KBM-7 (cell line): Measurements from ENCODE around the gene HECW1.
A peak's percentile ranks its signal among the peaks of the same experiment; 100 is the strongest.
"Not testable (repeated sequence)": the region's sequence is repeated elsewhere in the genome, so short reads cannot be mapped to it uniquely, and the experiment has no call there.

Experiments
- DNase-seq: peaks from one replicate; pipeline ENCODE4 v3.0.0-alpha.2; 2015
- in situ Hi-C: fragments of 300-500 bp; cut with MboI; formaldehyde crosslinking; loops from 2 replicates; pipeline ENCODE4 v1.14.3; 2020; ENCODE audit warnings: low sequenced_read_pairs, low pct_unique_long_range_greater_than_20kb, mixed read lengths

The HECW1 gene

GRCh38 chr7:43317075-43317474 lies 204.6 kb downstream of the HECW1 start:
- in situ Hi-C loops = no loop called here
- no peak for DNase-seq

DNA sequence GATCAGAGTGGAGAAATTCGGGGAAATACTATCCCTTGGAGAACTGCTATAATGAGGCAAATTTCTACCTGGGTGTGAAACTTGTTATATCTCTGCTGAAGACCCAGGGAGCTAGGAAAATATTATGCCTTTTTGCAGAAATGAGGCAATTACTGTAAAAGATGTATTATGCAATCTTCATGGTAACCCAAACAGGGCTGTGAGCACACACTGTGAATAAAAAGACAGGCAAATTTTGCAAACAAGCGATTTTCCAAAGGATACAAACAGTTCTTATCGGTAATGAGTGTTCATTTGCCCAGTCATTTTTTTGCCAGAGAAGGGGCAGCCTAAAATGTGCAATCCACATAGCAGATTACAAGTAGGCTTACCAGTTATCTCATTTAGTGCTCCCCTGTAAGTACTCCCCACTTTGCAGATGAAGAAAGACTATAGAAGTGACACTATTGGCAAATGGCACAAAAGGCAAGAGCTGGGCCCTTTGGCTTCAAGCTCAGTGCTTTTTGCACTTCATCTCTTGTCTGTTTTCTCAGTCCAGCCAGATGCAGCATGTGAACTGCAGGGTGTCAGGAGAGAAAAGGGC lies 205.8 kb downstream of the HECW1 start:
- no peak for DNase-seq
- in situ Hi-C loops = no loop called here

DNA sequence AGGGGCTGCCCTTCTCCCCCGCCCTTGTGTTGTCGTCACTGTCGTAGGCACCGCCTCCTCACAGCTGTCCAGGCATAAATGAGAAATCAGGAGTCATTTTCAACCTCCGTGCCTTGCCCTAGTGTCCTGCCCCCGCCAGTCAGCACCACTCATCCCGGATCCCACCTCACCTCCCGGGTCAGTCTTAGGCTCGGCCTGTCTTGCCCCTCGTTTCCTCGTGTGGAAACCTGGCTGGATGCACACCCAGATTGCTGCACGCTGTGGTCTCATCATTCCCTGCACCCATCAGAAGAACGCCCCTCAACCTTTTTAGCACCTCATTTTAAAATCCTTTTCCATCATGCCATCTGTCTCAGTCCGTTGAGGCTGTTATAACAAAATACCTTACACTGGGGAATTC lies 213.1 kb downstream of the HECW1 start:
- in situ Hi-C loops = no loop called here
- no peak for DNase-seq

GRCh38 chr7:43328336-43328735 lies 215.9 kb downstream of the HECW1 start:
- in situ Hi-C loops = no loop called here
- no peak for DNase-seq

GRCh38 chr7:43328785-43329380 lies 216.4 kb downstream of the HECW1 start:
- no peak for DNase-seq
- in situ Hi-C loops = no loop called here

- in situ Hi-C loops = no loop called here
- no peak for DNase-seq
These were observed 219.8 kb downstream of the HECW1 start for GRCh38 chr7:43332193-43332796.

- in situ Hi-C loops = no loop called here
- DNase-seq = no peak
These were observed 224.7 kb downstream of the HECW1 start for GRCh38 chr7:43337191-43337590.

DNA sequence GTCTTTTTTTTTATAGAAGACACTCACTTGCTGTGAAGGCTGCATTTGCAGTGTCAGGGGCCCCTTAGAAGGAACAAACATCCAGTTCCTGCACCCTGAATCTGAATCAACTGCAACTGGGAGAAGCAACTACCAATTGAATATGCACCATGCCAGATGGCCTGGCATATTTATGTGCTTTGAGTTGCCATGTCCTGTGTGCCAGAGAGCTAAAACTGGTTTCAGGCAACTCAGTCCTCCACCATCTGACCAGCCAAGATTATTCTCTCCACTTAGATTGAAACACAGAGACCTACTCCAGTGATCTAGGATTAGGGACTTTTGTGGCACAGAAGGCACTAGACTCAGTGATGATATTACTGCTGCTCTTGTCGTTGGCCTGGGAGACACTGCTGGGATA lies 225.4 kb downstream of the HECW1 start:
- in situ Hi-C loops = no loop called here
- DNase-seq = no peak

DNA sequence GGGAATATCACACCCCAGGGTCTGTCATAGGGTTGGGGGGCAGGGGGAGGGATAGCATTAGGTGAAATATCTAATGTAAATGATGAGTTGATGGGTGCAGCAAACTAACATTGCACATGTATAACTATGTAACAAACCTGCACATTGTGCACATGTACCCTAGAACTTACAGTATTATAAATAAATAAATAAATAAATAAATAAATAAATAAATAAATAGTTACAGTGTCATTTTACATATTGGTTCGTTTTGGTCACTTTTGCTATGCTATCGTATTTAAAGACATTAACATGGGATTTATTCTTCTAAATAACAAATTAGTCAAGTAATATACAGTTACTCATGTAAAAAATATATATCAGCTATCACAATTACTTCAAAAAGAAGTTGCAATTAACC lies 228.7 kb downstream of the HECW1 start:
- in situ Hi-C loops = no loop called here
- DNase-seq = no peak

DNA sequence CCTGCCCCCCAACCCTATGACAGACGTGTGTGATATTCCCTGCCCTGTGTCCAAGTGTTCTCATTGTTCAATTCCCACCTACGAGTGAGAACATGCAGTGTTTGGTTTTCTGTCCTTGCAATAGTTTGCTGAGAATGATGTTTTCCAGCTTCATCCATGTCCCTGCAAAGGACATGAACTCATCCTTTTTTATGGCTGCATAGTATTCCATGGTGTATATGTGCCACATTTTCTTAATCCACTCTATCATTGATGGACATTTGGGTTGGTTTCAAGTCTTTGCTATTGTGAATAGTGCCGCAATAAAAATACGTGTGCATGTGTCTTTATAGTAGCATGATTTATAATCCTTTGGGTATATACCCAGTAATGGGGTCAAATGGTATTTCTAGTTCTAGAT lies 231.0 kb downstream of the HECW1 start:
- DNase-seq, in situ Hi-C loops: not testable (repeated sequence)

DNA sequence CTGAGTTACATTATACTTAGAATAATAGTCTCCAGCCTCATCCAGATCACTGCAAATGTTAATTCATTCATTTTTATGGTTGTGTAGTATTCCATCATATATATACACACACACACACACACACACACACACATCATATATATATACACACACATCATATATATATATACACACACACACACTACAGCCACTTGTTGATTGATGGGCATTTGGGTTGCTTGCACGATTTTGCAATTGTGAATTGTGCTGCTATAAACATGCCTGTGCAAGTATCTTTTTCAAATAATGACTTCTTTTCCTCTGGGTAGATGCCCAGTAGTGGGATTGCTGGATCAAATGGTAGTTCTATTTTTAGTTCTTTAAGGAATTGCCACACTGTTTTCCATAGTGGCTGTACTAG lies 233.2 kb downstream of the HECW1 start:
- in situ Hi-C loops, DNase-seq: not testable (repeated sequence)

GRCh38 chr7:43351683-43352082 lies 239.2 kb downstream of the HECW1 start:
- no peak for DNase-seq
- in situ Hi-C loops = no loop called here

DNA sequence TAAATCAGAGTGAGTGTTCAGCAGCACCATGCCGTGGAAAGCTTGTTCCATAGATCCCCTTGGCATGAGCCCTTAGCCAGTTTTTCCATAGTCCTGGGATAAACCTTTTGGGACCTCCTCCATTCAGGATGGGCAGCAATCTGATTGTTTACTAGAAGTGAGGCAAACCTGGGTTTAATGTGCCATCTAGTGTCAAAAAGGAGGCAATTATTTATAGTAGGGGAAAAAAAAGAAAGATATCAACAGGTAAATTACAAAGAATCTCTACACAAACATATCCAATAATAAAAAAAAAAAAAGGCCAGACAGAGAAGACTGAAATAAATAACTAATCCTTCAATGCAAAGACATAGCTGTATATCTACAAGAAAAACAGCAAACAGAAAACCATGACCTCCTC lies 241.5 kb downstream of the HECW1 start:
- peak; percentile 3 for DNase-seq
- in situ Hi-C loops = no loop called here

- in situ Hi-C loops = no loop called here
- no peak for DNase-seq
These were observed 250.2 kb downstream of the HECW1 start for GRCh38 chr7:43362652-43363034.

DNA sequence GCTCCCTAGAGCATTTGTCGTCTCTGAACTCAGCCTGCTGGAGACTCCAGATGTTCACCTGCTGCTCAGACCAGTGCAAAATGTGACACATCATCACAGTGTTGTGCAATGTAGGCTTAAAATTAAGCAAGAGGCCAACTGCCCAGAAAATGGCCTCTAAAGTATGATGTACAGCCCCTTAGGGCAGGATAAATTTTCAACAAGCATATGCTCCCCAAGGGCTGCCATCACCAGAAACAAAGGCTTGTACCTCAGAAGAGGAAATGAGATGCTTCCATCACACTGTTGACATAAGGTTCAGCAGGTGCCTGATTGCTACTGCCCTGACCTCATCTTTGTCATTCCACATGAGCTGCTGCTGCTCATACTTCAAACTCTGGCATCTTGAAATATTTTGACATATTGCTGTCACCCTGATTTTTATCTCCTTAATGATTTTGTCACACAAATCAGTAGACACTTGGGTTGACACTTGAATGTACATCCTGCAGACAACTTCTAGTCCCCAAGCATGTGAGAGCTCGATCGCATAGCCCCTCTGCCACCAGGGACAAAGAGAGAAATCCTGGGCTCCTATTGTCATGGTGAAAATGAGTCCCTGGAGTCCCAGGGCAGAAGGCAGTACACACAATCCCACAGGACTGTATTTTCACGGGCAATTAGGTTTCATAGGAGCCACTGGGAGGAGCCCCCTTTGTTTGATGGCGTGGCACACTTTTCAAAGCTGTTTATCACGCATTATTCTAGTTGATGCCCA lies 250.8 kb downstream of the HECW1 start:
- DNase-seq = no peak
- in situ Hi-C loops = no loop called here

- no peak for DNase-seq
- in situ Hi-C loops = no loop called here
These were observed 251.9 kb downstream of the HECW1 start for GRCh38 chr7:43364391-43364790.

DNA sequence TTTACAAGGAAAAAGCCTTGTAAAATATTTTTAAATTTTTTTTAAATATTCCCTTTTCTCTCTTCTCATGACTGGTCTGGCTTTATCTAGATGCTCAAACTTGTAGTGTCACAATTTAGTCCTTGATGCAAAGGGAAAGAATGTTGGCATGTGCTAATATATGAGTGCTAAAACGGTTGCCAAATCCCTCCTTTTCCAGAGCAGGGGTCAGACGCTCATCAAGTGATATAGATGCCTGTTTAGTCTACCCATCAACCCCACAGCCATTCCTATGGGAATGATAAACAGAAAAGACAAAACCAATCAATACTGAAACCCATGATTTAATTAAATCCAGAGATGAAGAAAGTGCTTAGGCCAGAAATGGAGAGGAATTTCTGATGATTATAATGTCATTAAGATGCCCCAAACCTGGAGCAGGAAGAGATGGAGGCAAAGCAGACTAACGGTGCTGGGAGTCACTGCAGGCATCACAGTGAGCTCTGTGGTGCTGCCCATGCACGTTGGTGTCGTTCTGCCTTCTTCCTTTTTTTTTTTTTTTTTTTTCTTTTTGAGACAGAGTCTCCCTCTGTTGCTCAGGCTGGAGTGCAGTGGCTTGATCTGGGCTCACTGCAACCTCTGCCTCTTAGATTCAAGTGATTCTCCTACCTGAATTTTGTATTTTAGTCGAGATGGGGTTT lies 260.4 kb downstream of the HECW1 start:
- in situ Hi-C loops = no loop called here
- no peak for DNase-seq

DNA sequence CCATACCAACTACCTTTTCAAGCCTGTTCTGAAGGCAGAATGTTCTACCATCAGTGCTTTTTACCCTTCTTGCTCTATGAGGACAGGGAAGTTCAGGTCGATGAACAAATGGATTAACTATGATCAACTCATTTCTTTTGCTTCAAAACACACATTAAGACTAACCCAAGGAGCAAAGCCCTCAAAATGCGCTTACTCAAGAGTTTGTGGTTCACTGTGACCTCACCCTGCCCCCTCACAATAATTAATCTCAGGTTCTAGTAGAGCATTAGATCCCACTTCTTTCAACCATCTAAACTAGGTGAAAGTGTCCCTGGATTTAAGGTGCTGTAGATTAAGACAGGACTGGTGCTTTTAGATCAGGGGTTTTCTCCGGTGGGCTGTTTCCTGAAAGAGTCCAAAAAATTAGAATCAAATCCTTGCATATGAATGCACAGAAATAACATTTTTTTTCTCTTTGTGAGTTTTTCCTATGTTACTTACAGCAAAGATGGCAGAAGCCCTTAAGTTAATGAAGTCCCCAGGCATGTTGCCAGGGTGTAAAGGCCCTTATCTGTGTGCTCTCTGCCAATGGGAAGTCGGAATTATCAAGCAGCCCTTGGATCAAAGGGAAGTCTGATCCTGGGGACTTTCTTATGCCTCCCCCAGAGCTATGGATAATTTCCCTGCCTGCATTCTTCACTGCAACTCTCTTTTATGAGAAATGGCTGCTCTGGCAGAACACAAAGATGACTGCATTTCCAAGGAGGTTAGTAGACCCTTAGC lies 264.9 kb downstream of the HECW1 start:
- DNase-seq = no peak
- in situ Hi-C loops = no loop called here

DNA sequence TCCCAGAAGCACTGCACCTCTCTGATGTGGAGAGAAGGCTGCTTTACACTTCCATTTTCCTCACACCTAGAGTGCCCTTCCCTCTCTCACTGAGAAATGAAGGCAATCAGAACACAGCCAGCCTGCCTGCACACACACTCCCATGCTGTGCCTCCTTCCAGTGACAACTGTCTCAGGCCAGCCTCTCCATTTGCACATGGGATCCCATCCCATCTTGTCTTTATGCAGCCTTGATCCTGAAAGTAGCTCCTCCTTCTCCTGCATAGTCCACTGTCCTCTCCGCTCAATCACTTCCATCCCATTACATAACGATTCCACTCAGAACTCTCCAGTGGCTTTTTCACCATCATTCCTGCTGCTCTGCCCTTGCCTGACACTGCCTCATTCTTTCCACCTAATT lies 266.8 kb downstream of the HECW1 start:
- no peak for DNase-seq
- in situ Hi-C loops = no loop called here
